ENCODE measurements around the gene PDE4B. TPM values are rescaled to one million over a fixed set of nuclear protein-coding genes. Genes with fewer than 3 reads are reported as not detected.
A peak's percentile ranks its signal among the peaks of the same experiment; 100 is the strongest.

The PDE4B gene
- total and polyA plus RNA-seq, 7 donors, result 1.6 to 17.2 (median 10.7) TPM

DNA sequence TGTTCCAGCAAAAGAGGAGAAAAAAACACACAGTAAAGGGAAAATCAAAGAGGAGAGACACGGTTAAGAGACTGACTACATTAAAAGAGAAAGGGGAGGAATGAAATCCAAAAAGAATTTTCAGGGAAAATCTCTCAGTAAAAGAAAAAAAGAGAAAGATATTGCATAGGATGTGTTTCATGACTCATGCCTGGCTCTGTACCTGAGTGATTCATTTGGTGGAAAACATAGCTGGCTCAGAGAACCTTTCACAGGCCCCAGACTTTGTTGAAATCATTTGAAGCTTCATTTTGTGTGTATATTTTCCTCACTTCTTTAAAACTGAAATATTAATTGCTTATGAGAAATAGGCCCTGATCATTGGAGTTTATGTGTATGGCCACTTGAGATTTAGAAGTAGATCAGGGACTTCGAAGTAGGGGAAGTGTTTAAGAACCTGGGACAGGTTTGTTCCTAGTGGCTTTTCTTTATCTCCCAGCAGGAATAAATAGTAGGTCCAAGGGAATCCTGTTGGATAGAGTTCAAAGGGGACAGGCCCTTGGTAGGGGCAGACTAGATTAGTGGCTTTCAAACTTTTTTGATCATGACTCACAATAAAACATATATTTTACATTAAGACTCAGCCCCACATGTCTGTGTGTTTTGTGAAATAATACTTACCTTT is 502.1 kb downstream of the PDE4B start:
- Histone ChIP-seq H3K4me3 (no peak overlapping the region), H3K9me3 (no peaks in the 10 kb centered on the region), H3K27ac (peak overlapping the region in 1 of 4 donors; percentile 45), H3K4me1 (peaks cover 0 to 20% (median 12%) of the 10 kb centered on the region in 4 donors), H3K27me3 (no peaks in the 10 kb centered on the region), H3K36me3 (no peaks in the 10 kb centered on the region)
- DNase-seq, result no peak
- TF ChIP-seq EP300 (IDR thresholded peaks at IDR 0.05) (no peak), POLR2AphosphoS5 (IDR thresholded peaks at IDR 0.05) (no peak), POLR2A (IDR thresholded peaks at IDR 0.05) (no peak)
- TF ChIP-seq, protein P1, sequence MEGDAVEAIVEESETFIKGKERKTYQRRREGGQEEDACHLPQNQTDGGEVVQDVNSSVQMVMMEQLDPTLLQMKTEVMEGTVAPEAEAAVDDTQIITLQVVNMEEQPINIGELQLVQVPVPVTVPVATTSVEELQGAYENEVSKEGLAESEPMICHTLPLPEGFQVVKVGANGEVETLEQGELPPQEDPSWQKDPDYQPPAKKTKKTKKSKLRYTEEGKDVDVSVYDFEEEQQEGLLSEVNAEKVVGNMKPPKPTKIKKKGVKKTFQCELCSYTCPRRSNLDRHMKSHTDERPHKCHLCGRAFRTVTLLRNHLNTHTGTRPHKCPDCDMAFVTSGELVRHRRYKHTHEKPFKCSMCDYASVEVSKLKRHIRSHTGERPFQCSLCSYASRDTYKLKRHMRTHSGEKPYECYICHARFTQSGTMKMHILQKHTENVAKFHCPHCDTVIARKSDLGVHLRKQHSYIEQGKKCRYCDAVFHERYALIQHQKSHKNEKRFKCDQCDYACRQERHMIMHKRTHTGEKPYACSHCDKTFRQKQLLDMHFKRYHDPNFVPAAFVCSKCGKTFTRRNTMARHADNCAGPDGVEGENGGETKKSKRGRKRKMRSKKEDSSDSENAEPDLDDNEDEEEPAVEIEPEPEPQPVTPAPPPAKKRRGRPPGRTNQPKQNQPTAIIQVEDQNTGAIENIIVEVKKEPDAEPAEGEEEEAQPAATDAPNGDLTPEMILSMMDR (IDR thresholded peaks at IDR 0.05), result no peak
- 64 to 79% methylated on average over 2 of the region's 2 CpGs for WGBS, 2 donors
- intact Hi-C loops (cut with DNase I), result no loop called here

DNA sequence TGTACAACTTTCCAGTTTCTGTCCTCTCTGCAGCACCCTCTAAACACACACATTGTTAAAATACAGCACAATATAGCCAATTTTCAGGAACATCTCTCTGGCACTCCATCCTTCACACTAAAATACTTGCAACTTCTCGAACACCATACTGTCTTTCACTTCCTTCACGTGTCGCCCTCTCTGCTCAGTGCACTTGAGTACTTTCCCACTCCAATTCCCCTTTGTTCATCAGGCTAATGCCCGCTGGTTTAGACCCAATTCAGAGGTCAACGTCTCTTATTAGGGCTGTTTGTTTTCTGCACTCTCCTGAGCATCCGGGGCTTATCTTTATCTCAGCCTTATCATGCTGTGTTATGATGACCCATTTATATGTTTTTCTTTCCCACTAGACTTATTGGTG is 503.1 kb downstream of the PDE4B start:
- no peak overlapping the region for H3K4me3 ChIP-seq
- no peaks in the 10 kb centered on the region for H3K9me3 ChIP-seq
- DNase-seq, result no peak
- 77 to 80% methylated on average over 6 of the region's 6 CpGs for WGBS, 2 donors
- intact Hi-C loops (cut with DNase I), result no loop called here
- no peak overlapping the region for H3K27ac ChIP-seq
- H3K36me3 ChIP-seq, result no peaks in the 10 kb centered on the region
- TF ChIP-seq, protein P1 (IDR thresholded peaks at IDR 0.05), result no peak
- TF ChIP-seq EP300 (IDR thresholded peaks at IDR 0.05) (no peak), POLR2AphosphoS5 (IDR thresholded peaks at IDR 0.05) (no peak), POLR2A (IDR thresholded peaks at IDR 0.05) (no peak)
- H3K27me3 ChIP-seq, result no peaks in the 10 kb centered on the region
- peaks cover 0 to 20% (median 12%) of the 10 kb centered on the region in 4 donors for H3K4me1 ChIP-seq

DNA sequence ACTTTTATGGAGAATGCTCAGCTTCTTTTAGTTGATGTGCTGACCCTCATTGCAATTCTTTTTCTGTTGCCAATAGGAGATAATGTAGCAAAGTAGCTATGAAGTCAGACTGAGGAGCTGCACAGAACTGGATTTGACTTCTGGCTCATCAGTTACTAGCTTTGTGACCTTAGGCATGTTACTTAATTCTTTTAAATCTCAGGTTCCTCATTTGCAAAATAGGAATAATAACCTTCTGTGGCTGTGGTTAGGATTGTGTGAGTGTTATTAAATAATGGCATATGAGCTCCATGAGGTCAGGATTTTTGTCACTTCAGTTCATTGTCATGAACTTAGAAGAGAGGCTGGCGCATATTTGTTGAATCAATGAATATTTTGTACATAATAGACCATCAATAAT is 503.7 kb downstream of the PDE4B start:
- H3K4me1 ChIP-seq, result peaks cover 0 to 16% (median 11%) of the 10 kb centered on the region in 4 donors
- H3K36me3 ChIP-seq, result no peaks in the 10 kb centered on the region
- TF ChIP-seq POLR2AphosphoS5 (IDR thresholded peaks at IDR 0.05) (no peak), POLR2A (IDR thresholded peaks at IDR 0.05) (no peak), EP300 (IDR thresholded peaks at IDR 0.05) (no peak)
- TF ChIP-seq, protein P1 (IDR thresholded peaks at IDR 0.05), result no peak
- H3K4me3 ChIP-seq, result no peak overlapping the region
- no peaks in the 10 kb centered on the region for H3K9me3 ChIP-seq
- no peak overlapping the region for H3K27ac ChIP-seq
- intact Hi-C loops (cut with DNase I), result no loop called here
- DNase-seq, result no peak
- 100% methylated on average over 1 of the region's 1 CpG for WGBS, 2 donors
- H3K27me3 ChIP-seq, result no peaks in the 10 kb centered on the region

DNA sequence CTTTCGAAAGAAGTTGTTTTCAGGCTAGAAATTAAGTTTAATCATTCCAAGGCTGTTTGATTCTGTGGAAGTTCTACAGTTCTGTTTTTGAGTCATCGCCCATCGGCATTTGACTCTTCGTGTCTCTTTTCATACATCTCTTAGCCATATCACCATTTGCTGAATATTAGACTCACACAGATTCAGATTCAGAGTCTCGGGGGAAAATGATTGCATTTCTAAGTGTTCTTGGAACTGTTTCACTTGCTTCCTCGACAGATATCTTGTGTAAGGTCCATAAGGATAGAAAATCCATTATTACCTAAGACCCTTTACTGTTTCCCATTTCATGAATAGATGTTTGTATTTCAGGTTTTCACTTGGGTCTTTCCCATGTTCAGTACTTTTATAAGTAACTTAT is 504.3 kb downstream of the PDE4B start:
- Histone ChIP-seq H3K4me1 (peaks cover 0 to 16% (median 9%) of the 10 kb centered on the region in 4 donors), H3K9me3 (no peaks in the 10 kb centered on the region), H3K4me3 (no peak overlapping the region), H3K27me3 (no peaks in the 10 kb centered on the region), H3K36me3 (no peaks in the 10 kb centered on the region), H3K27ac (no peak overlapping the region)
- WGBS, 2 donors, result 90 to 92% methylated on average over 6 of the region's 6 CpGs
- TF ChIP-seq, protein P1 (IDR thresholded peaks at IDR 0.05), result no peak
- TF ChIP-seq EP300 (IDR thresholded peaks at IDR 0.05) (no peak), POLR2A (IDR thresholded peaks at IDR 0.05) (no peak), POLR2AphosphoS5 (IDR thresholded peaks at IDR 0.05) (no peak)
- no peak for DNase-seq
- intact Hi-C loops (cut with DNase I), result no loop called here

DNA sequence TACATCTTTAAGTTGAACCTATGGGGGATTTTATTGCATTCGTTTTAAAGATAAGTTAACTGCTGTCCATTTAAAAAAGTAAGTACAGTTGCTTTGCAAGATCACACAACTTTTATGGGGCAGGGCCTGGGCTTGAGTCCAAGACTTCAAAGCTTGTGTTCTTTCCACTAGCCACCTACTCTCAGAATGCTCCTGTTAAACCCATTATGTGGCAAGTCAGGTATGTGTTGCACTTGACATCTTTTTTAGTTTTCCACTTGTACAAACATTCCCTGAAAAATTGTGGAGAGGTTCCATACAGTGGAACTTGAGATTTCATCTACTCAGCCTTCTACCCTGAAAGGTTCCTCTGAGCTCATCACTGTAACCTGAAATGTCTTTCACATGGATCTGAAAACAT is 505.8 kb downstream of the PDE4B start:
- H3K4me1 ChIP-seq, result peaks cover 0 to 12% (median 7%) of the 10 kb centered on the region in 4 donors
- TF ChIP-seq, protein P1 (IDR thresholded peaks at IDR 0.05), result no peak
- TF ChIP-seq EP300 (IDR thresholded peaks at IDR 0.05) (no peak), POLR2AphosphoS5 (IDR thresholded peaks at IDR 0.05) (no peak), POLR2A (IDR thresholded peaks at IDR 0.05) (no peak)
- no peaks in the 10 kb centered on the region for H3K27me3 ChIP-seq
- WGBS, 2 donors, result 24 to 65% methylated on average over 1 of the region's 1 CpG
- no peak overlapping the region for H3K4me3 ChIP-seq
- intact Hi-C loops (cut with DNase I), result no loop called here
- no peaks in the 10 kb centered on the region for H3K36me3 ChIP-seq
- H3K27ac ChIP-seq, result peak overlapping the region in 2 of 4 donors; percentile 21 to 25
- no peaks in the 10 kb centered on the region for H3K9me3 ChIP-seq
- DNase-seq, result no peak

All from sigmoid colon (tissue), 7 donors.